ENCODE data around the gene A1BG.
"Not testable (repeated sequence)": the region's sequence is repeated elsewhere in the genome, so short reads cannot be mapped to it uniquely, and the experiment has no call there.

The A1BG gene

DNA sequence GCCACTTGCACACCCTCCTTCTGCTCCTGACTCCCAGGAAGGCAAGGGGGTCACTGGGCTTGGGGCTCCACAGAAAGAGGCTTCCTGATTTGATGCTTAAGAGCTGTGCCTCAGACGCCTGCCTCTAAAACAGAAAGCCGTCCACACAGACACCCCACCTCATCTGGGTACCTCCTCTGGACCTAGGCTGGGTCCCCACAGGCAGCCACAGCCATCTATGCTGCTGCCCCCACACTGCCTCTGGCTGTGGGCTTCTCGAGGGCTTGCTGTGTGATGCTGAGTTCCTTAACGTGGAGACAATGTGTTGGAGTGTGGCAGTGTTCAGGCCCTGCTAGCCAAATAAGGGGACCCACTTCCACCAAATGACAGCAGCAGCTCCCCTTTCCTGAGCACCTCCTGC is 35.0 kb downstream of the A1BG start:
- H3K9ac ChIP-seq (ENCODE audit: low read depth, low read length): no peak overlapping the region
- H3K9me3 ChIP-seq (ENCODE audit: control insufficient read depth, insufficient read depth, low read length): no peaks in the 10 kb centered on the region
- H3K36me3 ChIP-seq (ENCODE audit: control insufficient read depth, insufficient read depth, low read length): peaks cover 15% of the 10 kb centered on the region
- H3K4me1 ChIP-seq (ENCODE audit: control insufficient read depth, insufficient read depth, low read length): no peaks in the 10 kb centered on the region
- H3K27me3 ChIP-seq (ENCODE audit: control insufficient read depth, insufficient read depth, low read length): no peaks in the 10 kb centered on the region
- H3K4me3 ChIP-seq (ENCODE audit: low read depth, low read length): no peak overlapping the region

DNA sequence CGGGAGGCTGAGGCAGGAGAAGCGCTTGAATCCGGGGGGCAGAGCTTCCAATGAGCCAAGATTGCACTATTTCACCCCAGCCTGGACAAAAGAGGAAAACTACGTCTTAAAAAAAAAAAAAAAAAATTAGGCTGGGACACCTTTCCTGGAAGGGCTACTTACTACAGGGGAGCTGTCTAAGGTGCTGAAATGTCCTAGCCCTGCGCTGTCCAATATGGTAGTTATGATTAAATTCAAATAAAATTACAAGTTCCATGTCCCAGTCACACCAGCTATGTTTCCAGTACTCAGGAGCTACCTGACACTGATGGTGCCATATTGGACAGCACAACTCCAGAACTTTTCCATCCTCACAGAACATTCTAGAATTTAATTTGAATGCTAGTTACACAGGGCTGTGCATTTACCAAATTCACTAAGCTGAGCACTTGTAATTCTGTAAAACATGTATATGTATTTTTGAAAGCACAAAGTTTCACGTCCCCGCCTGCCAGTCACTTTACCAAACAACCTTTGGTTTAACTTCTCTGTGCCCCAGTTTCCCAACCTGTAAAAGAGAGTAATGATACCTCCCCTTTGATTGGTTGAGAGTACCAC is 35.7 kb downstream of the A1BG start:
- Histone ChIP-seq H3K4me3 (ENCODE audit: low read depth, low read length) (no peak overlapping the region), H3K27me3 (ENCODE audit: control insufficient read depth, insufficient read depth, low read length) (no peaks in the 10 kb centered on the region), H3K9ac (ENCODE audit: low read depth, low read length) (no peak overlapping the region), H3K4me1 (ENCODE audit: control insufficient read depth, insufficient read depth, low read length) (no peaks in the 10 kb centered on the region), H3K9me3 (ENCODE audit: control insufficient read depth, insufficient read depth, low read length) (no peaks in the 10 kb centered on the region), H3K36me3 (ENCODE audit: control insufficient read depth, insufficient read depth, low read length) (peaks cover 15% of the 10 kb centered on the region)

DNA sequence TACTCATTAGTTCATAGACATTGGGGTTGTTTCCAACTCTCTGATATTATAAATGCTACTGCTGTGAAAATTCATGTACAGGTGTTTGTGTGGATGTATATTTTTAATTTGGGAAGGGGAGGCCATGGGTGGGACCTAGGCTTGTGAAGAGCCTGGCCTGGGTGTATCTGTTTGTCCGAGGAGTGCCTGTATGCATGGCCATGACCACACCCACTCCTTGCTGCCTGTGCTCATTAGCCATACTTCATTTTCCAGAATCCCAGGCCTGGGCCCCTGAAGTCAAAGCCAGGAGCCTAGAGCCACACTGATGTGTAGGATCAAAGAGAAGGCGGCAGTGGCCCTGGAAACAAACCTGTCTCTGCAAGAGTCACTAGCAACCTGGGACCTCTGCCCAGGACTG is 37.7 kb downstream of the A1BG start:
- H3K4me1 ChIP-seq (ENCODE audit: control insufficient read depth, insufficient read depth, low read length): no peaks in the 10 kb centered on the region
- H3K36me3 ChIP-seq (ENCODE audit: control insufficient read depth, insufficient read depth, low read length): peaks cover 28% of the 10 kb centered on the region
- no peaks in the 10 kb centered on the region for H3K27me3 ChIP-seq (ENCODE audit: control insufficient read depth, insufficient read depth, low read length)
- no peak overlapping the region for H3K9ac ChIP-seq (ENCODE audit: low read depth, low read length)
- H3K4me3 ChIP-seq (ENCODE audit: low read depth, low read length): no peak overlapping the region
- no peaks in the 10 kb centered on the region for H3K9me3 ChIP-seq (ENCODE audit: control insufficient read depth, insufficient read depth, low read length)

DNA sequence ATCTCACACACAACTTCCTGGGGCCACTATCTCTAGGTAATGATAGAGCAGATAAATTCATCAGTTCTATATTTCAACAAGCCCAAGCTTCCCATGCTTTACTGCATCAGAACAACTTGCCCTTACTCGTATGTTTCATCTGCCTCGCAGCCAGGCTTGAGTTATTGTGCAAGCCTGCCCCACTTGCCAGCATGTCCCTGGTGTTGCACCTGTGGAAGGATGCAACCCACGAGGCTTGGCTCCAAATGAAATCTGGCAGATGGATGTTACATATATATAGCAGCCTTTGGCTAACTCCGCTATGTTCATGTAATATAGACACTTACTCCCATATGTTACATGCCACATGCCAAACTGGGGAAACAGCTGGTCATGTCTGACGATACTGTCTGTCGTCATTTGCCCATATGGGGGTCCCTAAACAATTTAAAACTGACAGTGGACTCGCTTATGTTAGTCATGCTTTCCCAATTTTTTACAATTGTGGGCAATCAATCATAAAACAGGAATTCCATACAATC is 41.9 kb downstream of the A1BG start:
- H3K27me3 ChIP-seq (ENCODE audit: control insufficient read depth, insufficient read depth, low read length): no peaks in the 10 kb centered on the region
- peaks cover 36% of the 10 kb centered on the region for H3K36me3 ChIP-seq (ENCODE audit: control insufficient read depth, insufficient read depth, low read length)
- H3K4me3 ChIP-seq (ENCODE audit: low read depth, low read length): no peak overlapping the region
- no peak overlapping the region for H3K9ac ChIP-seq (ENCODE audit: low read depth, low read length)
- H3K9me3 ChIP-seq (ENCODE audit: control insufficient read depth, insufficient read depth, low read length): no peaks in the 10 kb centered on the region
- no peaks in the 10 kb centered on the region for H3K4me1 ChIP-seq (ENCODE audit: control insufficient read depth, insufficient read depth, low read length)

DNA sequence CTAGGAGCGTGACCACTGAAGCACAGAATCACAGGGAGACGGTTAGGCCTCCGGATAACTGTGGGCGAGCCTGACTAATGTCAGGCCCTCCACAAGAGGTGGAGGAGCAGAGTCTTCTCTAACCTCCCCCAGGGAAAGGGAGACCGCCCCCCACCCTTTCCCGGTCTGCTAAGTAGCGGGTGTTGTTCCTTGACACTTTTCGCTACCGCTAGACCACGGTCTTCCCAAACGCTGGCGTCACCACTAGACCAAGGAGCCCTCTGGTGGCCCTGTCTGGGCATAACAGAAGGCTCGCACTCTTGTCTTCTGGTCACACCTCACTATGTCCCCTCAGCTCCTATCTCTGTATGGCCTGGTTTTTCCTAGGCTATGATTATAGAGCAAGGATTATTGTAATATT is 42.6 kb downstream of the A1BG start:
- H3K9ac ChIP-seq (ENCODE audit: low read depth, low read length); H3K27me3 ChIP-seq (ENCODE audit: control insufficient read depth, insufficient read depth, low read length); H3K4me1 ChIP-seq (ENCODE audit: control insufficient read depth, insufficient read depth, low read length); H3K4me3 ChIP-seq (ENCODE audit: low read depth, low read length); H3K9me3 ChIP-seq (ENCODE audit: control insufficient read depth, insufficient read depth, low read length): not testable (repeated sequence)
- H3K36me3 ChIP-seq (ENCODE audit: control insufficient read depth, insufficient read depth, low read length): peaks cover 32% of the 10 kb centered on the region

DNA sequence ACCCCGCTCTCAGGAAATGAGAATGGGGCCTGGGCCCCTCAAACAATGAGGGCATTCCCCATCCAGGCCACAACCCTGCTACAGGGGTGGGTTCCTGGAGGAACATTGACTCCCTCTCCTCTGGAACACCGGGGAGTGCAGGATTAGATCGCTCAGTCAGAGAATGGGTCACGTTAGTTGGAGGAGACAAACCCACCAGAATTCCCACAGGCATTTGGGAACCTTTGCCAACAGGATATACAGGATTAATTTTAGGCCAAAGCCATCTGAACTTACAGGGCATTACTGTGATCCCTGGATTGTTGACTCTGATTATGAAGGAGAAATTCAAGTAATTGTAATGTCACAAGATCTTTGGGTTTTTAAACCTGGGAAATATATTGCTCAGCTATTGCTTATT is 45.6 kb downstream of the A1BG start:
- no peak overlapping the region for H3K4me3 ChIP-seq (ENCODE audit: low read depth, low read length)
- H3K4me1 ChIP-seq (ENCODE audit: control insufficient read depth, insufficient read depth, low read length): peaks cover 3% of the 10 kb centered on the region
- peaks cover 26% of the 10 kb centered on the region for H3K36me3 ChIP-seq (ENCODE audit: control insufficient read depth, insufficient read depth, low read length)
- no peaks in the 10 kb centered on the region for H3K9me3 ChIP-seq (ENCODE audit: control insufficient read depth, insufficient read depth, low read length)
- no peak overlapping the region for H3K9ac ChIP-seq (ENCODE audit: low read depth, low read length)
- H3K27me3 ChIP-seq (ENCODE audit: control insufficient read depth, insufficient read depth, low read length): no peaks in the 10 kb centered on the region

DNA sequence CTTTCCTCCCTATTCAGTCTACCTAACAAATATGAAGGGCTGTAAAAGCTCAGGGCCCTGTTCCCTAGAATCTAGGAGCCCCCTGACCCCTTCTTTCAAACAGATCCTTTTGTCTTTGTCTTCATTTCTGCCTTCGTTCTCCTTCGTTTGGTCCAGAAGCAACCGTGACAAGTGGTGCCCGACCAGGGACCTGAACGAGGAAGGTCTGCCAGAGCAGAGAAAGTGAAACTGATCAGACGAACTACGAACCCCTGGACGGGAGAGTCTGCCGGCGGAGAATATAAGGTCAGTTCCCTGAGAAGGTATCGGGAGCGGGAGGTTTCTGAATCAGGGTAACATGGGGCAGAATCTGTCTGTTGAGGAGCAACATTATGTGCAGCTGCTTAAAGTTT is 47.4 kb downstream of the A1BG start:
- peak overlapping the region; percentile 79 for H3K9ac ChIP-seq (ENCODE audit: low read depth, low read length)
- peak overlapping the region; percentile 100 for H3K4me3 ChIP-seq (ENCODE audit: low read depth, low read length)
- no peaks in the 10 kb centered on the region for H3K27me3 ChIP-seq (ENCODE audit: control insufficient read depth, insufficient read depth, low read length)
- H3K9me3 ChIP-seq (ENCODE audit: control insufficient read depth, insufficient read depth, low read length): no peaks in the 10 kb centered on the region
- peaks cover 14% of the 10 kb centered on the region for H3K36me3 ChIP-seq (ENCODE audit: control insufficient read depth, insufficient read depth, low read length)
- peaks cover 3% of the 10 kb centered on the region for H3K4me1 ChIP-seq (ENCODE audit: control insufficient read depth, insufficient read depth, low read length)

DNA sequence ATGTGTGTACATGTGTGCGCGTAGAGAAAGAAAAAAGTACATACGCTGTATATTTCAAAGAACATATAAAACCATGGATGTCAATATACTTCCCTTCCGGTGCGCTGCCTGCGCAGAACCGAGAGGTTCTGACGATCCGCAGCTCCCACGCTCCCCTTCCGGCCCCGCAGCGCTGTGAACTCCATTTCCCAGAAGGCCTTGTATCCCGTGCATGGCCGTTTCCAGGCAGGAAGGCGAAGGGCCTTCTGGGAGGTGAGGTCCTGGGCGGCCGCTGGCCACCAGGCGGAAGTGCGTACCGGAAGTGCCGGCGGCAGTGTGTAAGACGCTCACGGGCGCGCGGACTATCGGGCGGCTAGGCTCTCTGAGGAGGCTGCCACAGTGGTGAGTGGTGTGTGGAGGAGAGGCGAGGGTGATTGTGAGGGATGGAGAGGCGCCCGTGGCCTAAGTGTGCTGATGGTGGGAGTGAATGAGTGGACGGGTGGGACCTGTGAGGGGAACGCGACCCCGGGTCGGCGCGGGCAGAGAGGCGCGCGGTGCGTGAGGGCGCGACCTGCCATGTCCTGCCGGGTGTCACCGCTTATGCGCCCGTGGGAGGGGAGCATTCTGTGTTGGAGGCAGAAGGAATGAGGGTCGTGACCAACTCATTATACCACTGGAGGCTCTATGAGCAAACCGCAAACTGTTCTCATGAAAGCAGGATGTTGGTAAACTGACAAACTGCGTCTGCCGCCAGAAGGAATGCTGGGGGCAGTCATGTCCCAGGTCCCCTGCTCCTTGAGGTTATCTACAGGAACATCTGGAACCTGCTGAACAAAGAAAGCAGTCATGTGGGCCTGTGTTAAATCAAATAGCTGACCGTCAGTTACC is 48.0 kb downstream of the A1BG start, which contains the start of gene ERVK3-1:
TSS of gene ERVK3-1 (plus strand) at position 313 of the 867 bp plus-strand sequence. CDS start 6,792 bp downstream, outside the sequence.
- H3K9ac ChIP-seq (ENCODE audit: low read depth, low read length): peak within 1 kb of the TSS; percentile 79
- H3K36me3 ChIP-seq (ENCODE audit: control insufficient read depth, insufficient read depth, low read length): peaks cover 14% of the 10 kb centered on the region
- H3K4me1 ChIP-seq (ENCODE audit: control insufficient read depth, insufficient read depth, low read length): peaks cover 3% of the 10 kb centered on the region
- H3K27me3 ChIP-seq (ENCODE audit: control insufficient read depth, insufficient read depth, low read length): no peaks in the 10 kb centered on the region
- no peaks in the 10 kb centered on the region for H3K9me3 ChIP-seq (ENCODE audit: control insufficient read depth, insufficient read depth, low read length)
- peak within 1 kb of the TSS; percentile 100 for H3K4me3 ChIP-seq (ENCODE audit: low read depth, low read length)

DNA sequence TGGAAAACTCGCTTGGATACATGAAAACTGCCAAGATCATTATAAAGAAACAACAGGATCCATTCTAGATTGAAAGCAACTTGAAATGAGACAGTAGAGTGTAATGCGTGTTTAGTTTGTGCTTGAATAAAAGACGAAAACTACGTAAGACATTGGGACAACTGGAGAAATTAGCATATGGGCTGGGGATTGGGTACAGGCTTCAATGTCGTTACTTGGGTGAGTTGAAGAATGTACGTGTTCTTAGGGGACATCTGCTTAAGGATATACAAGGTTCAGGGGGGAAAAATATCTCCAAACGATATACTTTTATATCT is 48.6 kb downstream of the A1BG start:
- H3K9ac ChIP-seq (ENCODE audit: low read depth, low read length): peak overlapping the region; percentile 18

DNA sequence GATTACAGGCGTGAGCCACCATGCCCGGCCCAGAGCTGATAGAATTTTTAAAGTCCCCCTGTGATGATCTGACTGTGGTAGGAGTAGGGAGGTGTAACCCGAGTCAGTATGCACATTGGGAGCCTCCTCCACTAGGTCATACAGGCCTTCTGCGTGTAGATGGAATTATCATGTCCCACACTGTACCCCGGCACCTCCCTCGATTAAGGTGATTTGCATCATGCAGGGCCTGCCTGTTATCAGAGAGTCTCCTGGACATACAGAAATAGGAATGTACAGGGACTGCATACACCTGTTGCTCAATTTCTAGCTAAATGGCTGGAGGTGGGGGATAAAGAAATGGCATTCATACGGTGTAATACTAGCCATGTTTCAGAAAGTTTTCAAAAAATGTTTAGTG is 49.0 kb downstream of the A1BG start:
- H3K4me3 ChIP-seq (ENCODE audit: low read depth, low read length): peak overlapping the region; percentile 100
- H3K4me1 ChIP-seq (ENCODE audit: control insufficient read depth, insufficient read depth, low read length): peaks cover 3% of the 10 kb centered on the region
- no peaks in the 10 kb centered on the region for H3K9me3 ChIP-seq (ENCODE audit: control insufficient read depth, insufficient read depth, low read length)
- peaks cover 20% of the 10 kb centered on the region for H3K36me3 ChIP-seq (ENCODE audit: control insufficient read depth, insufficient read depth, low read length)
- H3K9ac ChIP-seq (ENCODE audit: low read depth, low read length): no peak overlapping the region
- H3K27me3 ChIP-seq (ENCODE audit: control insufficient read depth, insufficient read depth, low read length): no peaks in the 10 kb centered on the region

More for the DNA sequence above, 48.6 kb downstream of the A1BG start:
- Histone ChIP-seq H3K27me3 (ENCODE audit: control insufficient read depth, insufficient read depth, low read length) (no peaks in the 10 kb centered on the region), H3K4me3 (ENCODE audit: low read depth, low read length) (peak overlapping the region; percentile 100), H3K9me3 (ENCODE audit: control insufficient read depth, insufficient read depth, low read length) (no peaks in the 10 kb centered on the region), H3K4me1 (ENCODE audit: control insufficient read depth, insufficient read depth, low read length) (peaks cover 3% of the 10 kb centered on the region), H3K36me3 (ENCODE audit: control insufficient read depth, insufficient read depth, low read length) (peaks cover 19% of the 10 kb centered on the region)

DNA sequence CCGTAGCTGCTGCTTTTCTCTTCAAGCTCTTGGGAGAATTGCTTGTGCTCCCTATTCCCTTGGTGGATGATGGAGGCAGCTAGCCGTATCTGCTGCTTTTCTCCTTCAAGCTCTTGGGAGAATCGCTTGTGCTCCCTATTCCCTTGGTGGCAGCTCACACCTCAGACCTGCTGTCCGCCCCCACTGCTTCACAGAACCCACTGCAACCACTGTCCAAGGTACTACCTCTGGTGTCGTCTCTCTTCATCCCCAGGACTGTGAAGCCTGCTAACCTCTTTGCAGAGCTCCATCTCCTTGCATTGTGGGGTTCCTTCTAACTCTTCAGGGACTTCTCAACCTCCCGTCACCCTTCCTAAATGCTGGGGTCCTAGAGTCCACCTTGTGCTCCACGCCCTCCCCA is 52.7 kb downstream of the A1BG start:
- Histone ChIP-seq H3K4me1 (ENCODE audit: control insufficient read depth, insufficient read depth, low read length) (no peaks in the 10 kb centered on the region), H3K4me3 (ENCODE audit: low read depth, low read length) (no peak overlapping the region), H3K36me3 (ENCODE audit: control insufficient read depth, insufficient read depth, low read length) (peaks cover 17% of the 10 kb centered on the region), H3K27me3 (ENCODE audit: control insufficient read depth, insufficient read depth, low read length) (no peaks in the 10 kb centered on the region), H3K9me3 (ENCODE audit: control insufficient read depth, insufficient read depth, low read length) (no peaks in the 10 kb centered on the region), H3K9ac (ENCODE audit: low read depth, low read length) (no peak overlapping the region)

DNA sequence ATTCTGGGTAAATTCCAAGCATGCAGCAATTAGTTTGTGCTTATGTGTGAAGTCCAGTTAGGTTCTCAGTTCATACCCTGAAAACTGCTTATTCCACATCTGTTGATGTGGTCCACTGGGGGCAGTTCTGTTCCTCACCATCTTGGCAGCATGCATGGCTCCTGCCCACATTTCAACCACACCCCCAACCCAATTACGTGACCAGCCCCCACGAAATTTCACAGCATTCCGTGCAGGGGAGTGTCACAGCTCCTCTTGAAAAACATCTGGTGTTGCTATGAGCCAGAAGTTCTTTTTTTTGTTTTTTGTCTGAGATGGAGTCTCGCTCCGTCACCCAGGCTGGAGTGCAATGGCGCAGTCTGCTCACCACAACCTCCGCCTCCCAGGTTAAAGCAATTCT is 57.2 kb downstream of the A1BG start:
- Histone ChIP-seq H3K36me3 (ENCODE audit: control insufficient read depth, insufficient read depth, low read length) (peaks cover 56% of the 10 kb centered on the region), H3K4me3 (ENCODE audit: low read depth, low read length) (no peak overlapping the region), H3K9me3 (ENCODE audit: control insufficient read depth, insufficient read depth, low read length) (peaks cover 5% of the 10 kb centered on the region)

More for the DNA sequence above, 57.2 kb downstream of the A1BG start:
- Histone ChIP-seq H3K4me1 (ENCODE audit: control insufficient read depth, insufficient read depth, low read length) (no peaks in the 10 kb centered on the region), H3K27me3 (ENCODE audit: control insufficient read depth, insufficient read depth, low read length) (no peaks in the 10 kb centered on the region), H3K9ac (ENCODE audit: low read depth, low read length) (no peak overlapping the region)

All from iPS-15b (cell line).